A549 treated with dexamethasone at 1 μM for 4 hours (cell line): ENCODE measurements around the gene NR5A2. TPM values are rescaled to one million over a fixed set of nuclear protein-coding genes. Genes with fewer than 3 reads are reported as not detected.

ENCODE experiments used
- total RNA-seq: library from RNA; stranded (reverse); fragments of 200-300 nt; extraction: Qiagen RNA extraction; gene quantifications from 5 replicates; pipeline ENCODE4 v1.2.3, GENCODE V29; 2022

The NR5A2 gene
- 2.2 to 4.3 TPM (median 3.9 TPM) in 5 replicates for total RNA-seq

GRCh38 chr1:200027264-200027823 is at the start of gene NR5A2:
TSS of gene NR5A2 (plus strand) at chr1:200027710. CDS start at chr1:200027848, 138 bp downstream.

